Activated effector memory CD4-positive, alpha-beta T cell treated with Interleukin-2 at 50 U/mL for 16 hours (primary cell): ENCODE measurements around the gene PRIMPOL.
"Not testable (repeated sequence)": the region's sequence is repeated elsewhere in the genome, so short reads cannot be mapped to it uniquely, and the experiment has no call there.

Experiments
- DNase-seq: peaks from one replicate; pipeline ENCODE4 v3.0.0-alpha.2; 2020

PRIMPOL gene

GRCh38 chr4:184649026-184649970 lies at the start of gene PRIMPOL, which contains the start of gene CASP3:
PRIMPOL (plus strand) TSS chr4:184649738; CDS start chr4:184657141, 7,403 bp downstream.
CASP3 (minus strand) TSS chr4:184649447; CDS start chr4:184638453, 10,994 bp downstream.
- peak; percentile 97 for DNase-seq

GRCh38 chr4:184600982-184601381 lies 48.6 kb upstream of the PRIMPOL start:
- not testable (repeated sequence) for DNase-seq

GRCh38 chr4:184602857-184603256 lies 46.7 kb upstream of the PRIMPOL start:
- DNase-seq = not testable (repeated sequence)

- not testable (repeated sequence) for DNase-seq
These were observed 42.1 kb upstream of the PRIMPOL start for GRCh38 chr4:184607429-184607828.

- DNase-seq = no peak
These were observed 37.5 kb upstream of the PRIMPOL start for GRCh38 chr4:184612074-184612473.

GRCh38 chr4:184613405-184613804 lies 36.1 kb upstream of the PRIMPOL start:
- DNase-seq = no peak

GRCh38 chr4:184614509-184614908 lies 35.0 kb upstream of the PRIMPOL start:
- DNase-seq = no peak

- not testable (repeated sequence) for DNase-seq
These were observed 33.4 kb upstream of the PRIMPOL start for GRCh38 chr4:184616168-184616567.

- DNase-seq = no peak
These were observed 32.6 kb upstream of the PRIMPOL start for GRCh38 chr4:184616633-184617551.

GRCh38 chr4:184617600-184618196 lies 31.8 kb upstream of the PRIMPOL start:
- no peak for DNase-seq

GRCh38 chr4:184620212-184620867 lies 29.2 kb upstream of the PRIMPOL start:
- no peak for DNase-seq

- no peak for DNase-seq
These were observed 28.0 kb upstream of the PRIMPOL start for GRCh38 chr4:184621518-184621917.

GRCh38 chr4:184624504-184624903 lies 25.0 kb upstream of the PRIMPOL start:
- not testable (repeated sequence) for DNase-seq

- no peak for DNase-seq
These were observed 24.5 kb upstream of the PRIMPOL start for GRCh38 chr4:184624972-184625554.

- not testable (repeated sequence) for DNase-seq
These were observed 23.5 kb upstream of the PRIMPOL start for GRCh38 chr4:184625783-184626596.

- DNase-seq = no peak
These were observed 21.4 kb upstream of the PRIMPOL start for GRCh38 chr4:184628103-184628502.

GRCh38 chr4:184632842-184633241 lies 16.7 kb upstream of the PRIMPOL start:
- no peak for DNase-seq

GRCh38 chr4:184635381-184635780 lies 14.2 kb upstream of the PRIMPOL start:
- DNase-seq = no peak

- no peak for DNase-seq
These were observed 13.4 kb upstream of the PRIMPOL start for GRCh38 chr4:184636144-184636543.

GRCh38 chr4:184636897-184637296 lies 12.6 kb upstream of the PRIMPOL start:
- no peak for DNase-seq

GRCh38 chr4:184641022-184641421 lies 8.5 kb upstream of the PRIMPOL start:
- DNase-seq = no peak
